ENCODE data around the gene IL32.

GRCh38 chr16:3035972-3036725, 29.3 kb upstream of the IL32 start:
- TF ChIP-seq, protein P1, sequence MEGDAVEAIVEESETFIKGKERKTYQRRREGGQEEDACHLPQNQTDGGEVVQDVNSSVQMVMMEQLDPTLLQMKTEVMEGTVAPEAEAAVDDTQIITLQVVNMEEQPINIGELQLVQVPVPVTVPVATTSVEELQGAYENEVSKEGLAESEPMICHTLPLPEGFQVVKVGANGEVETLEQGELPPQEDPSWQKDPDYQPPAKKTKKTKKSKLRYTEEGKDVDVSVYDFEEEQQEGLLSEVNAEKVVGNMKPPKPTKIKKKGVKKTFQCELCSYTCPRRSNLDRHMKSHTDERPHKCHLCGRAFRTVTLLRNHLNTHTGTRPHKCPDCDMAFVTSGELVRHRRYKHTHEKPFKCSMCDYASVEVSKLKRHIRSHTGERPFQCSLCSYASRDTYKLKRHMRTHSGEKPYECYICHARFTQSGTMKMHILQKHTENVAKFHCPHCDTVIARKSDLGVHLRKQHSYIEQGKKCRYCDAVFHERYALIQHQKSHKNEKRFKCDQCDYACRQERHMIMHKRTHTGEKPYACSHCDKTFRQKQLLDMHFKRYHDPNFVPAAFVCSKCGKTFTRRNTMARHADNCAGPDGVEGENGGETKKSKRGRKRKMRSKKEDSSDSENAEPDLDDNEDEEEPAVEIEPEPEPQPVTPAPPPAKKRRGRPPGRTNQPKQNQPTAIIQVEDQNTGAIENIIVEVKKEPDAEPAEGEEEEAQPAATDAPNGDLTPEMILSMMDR (IDR thresholded peaks at IDR 0.05): no peak
- TF ChIP-seq SMAD4 (CRISPR knock-in tag; IDR thresholded peaks at IDR 0.05): no peak
- TF ChIP-seq JUN (CRISPR knock-in tag; IDR thresholded peaks at IDR 0.05): no peak
- TF ChIP-seq, protein P2, sequence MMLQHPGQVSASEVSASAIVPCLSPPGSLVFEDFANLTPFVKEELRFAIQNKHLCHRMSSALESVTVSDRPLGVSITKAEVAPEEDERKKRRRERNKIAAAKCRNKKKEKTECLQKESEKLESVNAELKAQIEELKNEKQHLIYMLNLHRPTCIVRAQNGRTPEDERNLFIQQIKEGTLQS (CRISPR knock-in tag; conservative IDR thresholded peaks at IDR 0.05): no peak

All from WTC11 (cell line).